ENCODE results near the gene HSPH1. TPM values are rescaled to one million over a fixed set of nuclear protein-coding genes. Genes with fewer than 3 reads are reported as not detected.

HSPH1 gene
- total RNA-seq, 2 experiments from 2014 or later = 226 to 238 TPM

- Mint-ChIP-seq H3K36me3 (ENCODE audit: low read depth) (no peaks in the 10 kb centered on the region), H3K27me3 (no peaks in the 10 kb centered on the region), H3K27ac (no peak overlapping the region), H3K4me3 (no peak overlapping the region), H3K9me3 (no peaks in the 10 kb centered on the region), H3K4me1 (ENCODE audit: low read depth) (peaks cover 18% of the 10 kb centered on the region)
- Histone ChIP-seq H3K4me3 (ENCODE audit: low read length) (no peak overlapping the region), H3K9me3 (ENCODE audit: control insufficient read depth in 1 of 2, insufficient read depth in 1 of 2, low read length in 2 of 2) (no peaks in the 10 kb centered on the region), H3K4me1 (ENCODE audit: insufficient read depth, low read length) (peaks cover 17% of the 10 kb centered on the region), H3K27me3 (ENCODE audit: control insufficient read depth in 1 of 2, insufficient read depth in 2 of 2, low read length in 2 of 2) (no peaks in the 10 kb centered on the region), H3K27ac (ENCODE audit: low read depth in 1 of 2, low read length in 2 of 2) (no peak overlapping the region), H3K36me3 (ENCODE audit: insufficient read depth, low read length) (no peaks in the 10 kb centered on the region)
- TF ChIP-seq, protein P1, sequence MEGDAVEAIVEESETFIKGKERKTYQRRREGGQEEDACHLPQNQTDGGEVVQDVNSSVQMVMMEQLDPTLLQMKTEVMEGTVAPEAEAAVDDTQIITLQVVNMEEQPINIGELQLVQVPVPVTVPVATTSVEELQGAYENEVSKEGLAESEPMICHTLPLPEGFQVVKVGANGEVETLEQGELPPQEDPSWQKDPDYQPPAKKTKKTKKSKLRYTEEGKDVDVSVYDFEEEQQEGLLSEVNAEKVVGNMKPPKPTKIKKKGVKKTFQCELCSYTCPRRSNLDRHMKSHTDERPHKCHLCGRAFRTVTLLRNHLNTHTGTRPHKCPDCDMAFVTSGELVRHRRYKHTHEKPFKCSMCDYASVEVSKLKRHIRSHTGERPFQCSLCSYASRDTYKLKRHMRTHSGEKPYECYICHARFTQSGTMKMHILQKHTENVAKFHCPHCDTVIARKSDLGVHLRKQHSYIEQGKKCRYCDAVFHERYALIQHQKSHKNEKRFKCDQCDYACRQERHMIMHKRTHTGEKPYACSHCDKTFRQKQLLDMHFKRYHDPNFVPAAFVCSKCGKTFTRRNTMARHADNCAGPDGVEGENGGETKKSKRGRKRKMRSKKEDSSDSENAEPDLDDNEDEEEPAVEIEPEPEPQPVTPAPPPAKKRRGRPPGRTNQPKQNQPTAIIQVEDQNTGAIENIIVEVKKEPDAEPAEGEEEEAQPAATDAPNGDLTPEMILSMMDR (IDR thresholded peaks at IDR 0.05) = no peak
- ATAC-seq (ENCODE audit: poor library complexity) = no peak
- ChIA-PET POLR2A (interaction anchor here (1.1 kb wide), 1 partner anchor 8 kb away, joined by 3 read pairs; no protein-coding TSS in a partner anchor), CTCF (no interaction called here)
- no peak for DNase-seq
- intact Hi-C loops (cut with DNase I, micrococcal nuclease) = no loop called here
Observed at GRCh38 chr13:31208559-31209122, 46.9 kb upstream of the HSPH1 start.

DNA sequence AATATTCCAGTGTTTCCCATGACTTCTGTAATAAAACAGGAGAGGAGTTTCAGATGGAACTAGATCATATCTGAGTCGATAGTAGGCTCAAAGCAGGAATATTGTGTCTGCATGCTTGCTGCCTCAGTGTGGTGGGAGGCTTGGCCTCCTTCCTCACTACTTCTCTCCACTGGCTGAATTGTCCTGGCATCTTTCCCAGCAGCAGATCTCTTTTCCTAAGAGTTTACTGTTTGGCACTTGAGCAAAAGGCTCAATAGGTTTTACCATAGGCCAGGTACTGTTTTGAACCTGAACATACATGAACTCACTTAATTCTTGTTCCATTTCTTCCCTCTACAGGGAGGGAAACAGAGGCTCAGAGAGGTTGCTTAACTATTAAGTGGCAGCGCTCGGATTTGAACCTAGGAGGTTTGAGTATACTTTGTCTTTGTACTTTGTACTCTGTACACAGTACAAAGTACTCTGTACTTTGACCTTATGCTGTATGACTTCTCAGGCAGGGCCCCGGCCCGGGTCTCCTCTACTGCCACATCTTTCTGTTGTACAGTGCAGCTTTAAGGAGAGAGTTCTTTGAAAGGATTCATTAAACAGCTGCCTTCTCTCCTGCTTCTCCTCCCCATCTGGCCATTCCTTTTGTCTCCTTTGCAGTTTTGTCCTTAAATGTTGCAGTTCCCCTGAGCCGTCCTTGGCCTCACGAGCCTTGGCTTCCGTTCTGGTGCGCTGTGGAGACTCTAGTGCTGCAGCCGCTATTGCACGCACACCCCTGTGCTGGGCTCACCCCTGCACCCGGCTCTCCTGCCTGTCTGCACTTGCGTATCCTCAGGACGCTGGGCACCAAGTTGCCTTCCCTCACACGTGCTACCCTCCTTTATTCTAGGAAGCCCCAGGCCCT is 46.2 kb upstream of the HSPH1 start:
- CTCF ChIA-PET = no interaction called here
- H3K27me3 Mint-ChIP-seq = no peaks in the 10 kb centered on the region
- intact Hi-C loops (cut with DNase I, micrococcal nuclease) = no loop called here

GRCh38 chr13:31204592-31204991 is 42.9 kb upstream of the HSPH1 start:
- Histone ChIP-seq H3K4me3 (ENCODE audit: low read length) (no peak overlapping the region), H3K4me1 (ENCODE audit: insufficient read depth, low read length) (peaks cover 19% of the 10 kb centered on the region), H3K36me3 (ENCODE audit: insufficient read depth, low read length) (no peaks in the 10 kb centered on the region), H3K27me3 (ENCODE audit: control insufficient read depth in 1 of 2, insufficient read depth in 2 of 2, low read length in 2 of 2) (no peaks in the 10 kb centered on the region), H3K9me3 (ENCODE audit: control insufficient read depth in 1 of 2, insufficient read depth in 1 of 2, low read length in 2 of 2) (no peaks in the 10 kb centered on the region), H3K27ac (ENCODE audit: low read depth in 1 of 2, low read length in 2 of 2) (no peak overlapping the region)
- DNase-seq (peak in 1 of 14 experiments; percentile 22), ATAC-seq (ENCODE audit: poor library complexity) (no peak)
- Mint-ChIP-seq H3K4me3 (no peak overlapping the region), H3K27ac (no peak overlapping the region), H3K4me1 (ENCODE audit: low read depth) (peaks cover 16% of the 10 kb centered on the region), H3K27me3 (no peaks in the 10 kb centered on the region), H3K36me3 (ENCODE audit: low read depth) (peaks cover under 1% of the 10 kb centered on the region), H3K9me3 (no peaks in the 10 kb centered on the region)
- TF ChIP-seq, protein P1 (IDR thresholded peaks at IDR 0.05) = no peak
- ChIA-PET CTCF (no interaction called here), POLR2A (no interaction called here)
- intact Hi-C loops (cut with DNase I, micrococcal nuclease) = no loop called here

More for the DNA sequence above, 46.2 kb upstream of the HSPH1 start:
- Mint-ChIP-seq H3K4me1 (ENCODE audit: low read depth) (peaks cover 15% of the 10 kb centered on the region), H3K4me3 (no peak overlapping the region), H3K36me3 (ENCODE audit: low read depth) (no peaks in the 10 kb centered on the region), H3K9me3 (no peaks in the 10 kb centered on the region), H3K27ac (no peak overlapping the region)
- H3K9me3 ChIP-seq (ENCODE audit: control insufficient read depth in 1 of 2, insufficient read depth in 1 of 2, low read length in 2 of 2) = no peaks in the 10 kb centered on the region
- no peak for DNase-seq
- peaks cover 17% of the 10 kb centered on the region for H3K4me1 ChIP-seq (ENCODE audit: insufficient read depth, low read length)
- POLR2A ChIA-PET = no interaction called here
- TF ChIP-seq, protein P1 (IDR thresholded peaks at IDR 0.05) = no peak
- no peaks in the 10 kb centered on the region for H3K27me3 ChIP-seq (ENCODE audit: control insufficient read depth in 1 of 2, insufficient read depth in 2 of 2, low read length in 2 of 2)
- no peak overlapping the region for H3K4me3 ChIP-seq (ENCODE audit: low read length)
- H3K36me3 ChIP-seq (ENCODE audit: insufficient read depth, low read length) = no peaks in the 10 kb centered on the region
- H3K27ac ChIP-seq (ENCODE audit: low read depth in 1 of 2, low read length in 2 of 2) = no peak overlapping the region
- no peak for ATAC-seq (ENCODE audit: poor library complexity)

Measured in CD4-positive, alpha-beta T cell (primary cell).